ENCODE results near the gene AP1G2. TPM values are rescaled to one million over a fixed set of nuclear protein-coding genes. Genes with fewer than 3 reads are reported as not detected.

The AP1G2 gene
- polyA plus RNA-seq, 1 of the 3 experiments (the other 2 are of a cell fraction), result 88.3 TPM

GRCh38 chr14:23561873-23562821 is 5.4 kb downstream of the AP1G2 start (continued):
- TF ChIP-seq RXRA (IDR thresholded peaks at IDR 0.05; ENCODE audit: borderline replicate concordance, low read depth) (no peak), RAD21 (IDR thresholded peaks at IDR 0.05; ENCODE audit: low read length) (no peak), POLR2AphosphoS5 (IDR thresholded peaks at IDR 0.05; ENCODE audit: low read depth, low read length) (no peak), GABPA (IDR thresholded peaks at IDR 0.05; ENCODE audit: low read depth) (no peak), ELF1 (IDR thresholded peaks at IDR 0.05) (no peak), JUND (IDR thresholded peaks at IDR 0.05) (no peak)
- TF ChIP-seq, protein P1, sequence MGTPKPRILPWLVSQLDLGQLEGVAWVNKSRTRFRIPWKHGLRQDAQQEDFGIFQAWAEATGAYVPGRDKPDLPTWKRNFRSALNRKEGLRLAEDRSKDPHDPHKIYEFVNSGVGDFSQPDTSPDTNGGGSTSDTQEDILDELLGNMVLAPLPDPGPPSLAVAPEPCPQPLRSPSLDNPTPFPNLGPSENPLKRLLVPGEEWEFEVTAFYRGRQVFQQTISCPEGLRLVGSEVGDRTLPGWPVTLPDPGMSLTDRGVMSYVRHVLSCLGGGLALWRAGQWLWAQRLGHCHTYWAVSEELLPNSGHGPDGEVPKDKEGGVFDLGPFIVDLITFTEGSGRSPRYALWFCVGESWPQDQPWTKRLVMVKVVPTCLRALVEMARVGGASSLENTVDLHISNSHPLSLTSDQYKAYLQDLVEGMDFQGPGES (IDR thresholded peaks at IDR 0.05; ENCODE audit: low read depth, low read length), result no peak

DNA sequence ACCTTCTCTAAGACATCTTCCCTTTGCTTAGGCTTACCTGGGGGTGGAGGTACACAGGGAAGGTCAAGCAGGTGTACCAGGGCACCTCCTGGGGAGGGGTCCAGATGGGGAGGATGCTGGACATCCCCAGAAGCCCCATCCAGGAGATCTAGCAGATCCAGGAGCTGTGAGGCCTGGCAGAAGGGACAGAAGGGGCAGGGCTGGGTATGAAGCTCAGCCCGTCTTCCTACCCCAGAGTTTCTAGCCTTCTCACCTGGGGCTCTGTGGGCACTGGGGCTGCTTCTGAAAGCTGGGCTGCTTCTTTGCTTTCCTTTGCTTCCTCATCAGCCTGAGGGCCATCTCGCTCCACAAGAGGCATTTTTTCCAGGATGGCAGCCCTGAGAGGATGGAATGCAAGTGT is 6.3 kb downstream of the AP1G2 start:
- 100% methylated on average over 2 of the region's 2 CpGs for WGBS (ENCODE audit: low lambda C conversion rate)
- TF ChIP-seq USF2 (IDR thresholded peaks at IDR 0.05; ENCODE audit: borderline replicate concordance, low read depth, low read length), result no peak
- TF ChIP-seq, protein P2, sequence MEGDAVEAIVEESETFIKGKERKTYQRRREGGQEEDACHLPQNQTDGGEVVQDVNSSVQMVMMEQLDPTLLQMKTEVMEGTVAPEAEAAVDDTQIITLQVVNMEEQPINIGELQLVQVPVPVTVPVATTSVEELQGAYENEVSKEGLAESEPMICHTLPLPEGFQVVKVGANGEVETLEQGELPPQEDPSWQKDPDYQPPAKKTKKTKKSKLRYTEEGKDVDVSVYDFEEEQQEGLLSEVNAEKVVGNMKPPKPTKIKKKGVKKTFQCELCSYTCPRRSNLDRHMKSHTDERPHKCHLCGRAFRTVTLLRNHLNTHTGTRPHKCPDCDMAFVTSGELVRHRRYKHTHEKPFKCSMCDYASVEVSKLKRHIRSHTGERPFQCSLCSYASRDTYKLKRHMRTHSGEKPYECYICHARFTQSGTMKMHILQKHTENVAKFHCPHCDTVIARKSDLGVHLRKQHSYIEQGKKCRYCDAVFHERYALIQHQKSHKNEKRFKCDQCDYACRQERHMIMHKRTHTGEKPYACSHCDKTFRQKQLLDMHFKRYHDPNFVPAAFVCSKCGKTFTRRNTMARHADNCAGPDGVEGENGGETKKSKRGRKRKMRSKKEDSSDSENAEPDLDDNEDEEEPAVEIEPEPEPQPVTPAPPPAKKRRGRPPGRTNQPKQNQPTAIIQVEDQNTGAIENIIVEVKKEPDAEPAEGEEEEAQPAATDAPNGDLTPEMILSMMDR (IDR thresholded peaks at IDR 0.05), result no peak
- TF ChIP-seq USF1 (IDR thresholded peaks at IDR 0.05; ENCODE audit: borderline replicate concordance, low read depth), result no peak
- no peak for TF ChIP-seq EZH2phosphoT487 (IDR thresholded peaks at IDR 0.05; ENCODE audit: borderline replicate concordance, low read depth)
- no peak for TF ChIP-seq FOXM1 (IDR thresholded peaks at IDR 0.05; ENCODE audit: low read depth)
- TF ChIP-seq GATA2 (CRISPR knock-in tag; IDR thresholded peaks at IDR 0.05), result no peak
- TF ChIP-seq RCOR1 (IDR thresholded peaks at IDR 0.05; ENCODE audit: low read length), result no peak
- no peak for TF ChIP-seq MXI1 (IDR thresholded peaks at IDR 0.05; ENCODE audit: low read depth, low read length)
- TF ChIP-seq SIN3A (IDR thresholded peaks at IDR 0.05; ENCODE audit: borderline replicate concordance, low read depth, low read length), result no peak
- no peak for TF ChIP-seq CHD2 (IDR thresholded peaks at IDR 0.05; ENCODE audit: low read length, partially characterized antibody)
- no peaks in the 10 kb centered on the region for H3K9me3 ChIP-seq
- no peak overlapping the region for H2AFZ ChIP-seq (ENCODE audit: low read depth)
- H3K36me3 ChIP-seq (replicated peaks in 1 of 2; ENCODE audit: control insufficient read depth in 1 of 2, insufficient read depth in 2 of 2, low read length in 1 of 2), result peaks cover 17 to 56% of the 10 kb centered on the region in 2 experiments
- no peaks in the 10 kb centered on the region for H3K9me2 ChIP-seq
- POLR2A ChIA-PET, result interaction anchor here (1.2 to 2.2 kb wide), 4 partner anchors 17 to 92 kb away, joined by 3 to 10 read pairs (median 4); partner anchors contain the start of genes JPH4 and NGDN
- H3F3A ChIP-seq (replicated peaks; ENCODE audit: insufficient read depth), result peaks cover 4% of the 10 kb centered on the region
- CTCF ChIA-PET, result interaction anchor here (0.8 to 19.5 kb wide), 15 partner anchors 8 to 232 kb away, joined by 3 to 785 read pairs (median 9); partner anchors contain the start of genes AP1G2, NGDN and ZFHX2
- H3K27me3 ChIP-seq (ENCODE audit: insufficient read depth), result no peaks in the 10 kb centered on the region
- no peak overlapping the region for H3K9ac ChIP-seq
- DNase-seq, result no peak
- no peak overlapping the region for H3K4me2 ChIP-seq
- no peak overlapping the region for H3K4me3 ChIP-seq (ENCODE audit: low read depth in 2 of 2, low read length in 1 of 2)
- no peak overlapping the region for H3K27ac ChIP-seq (ENCODE audit: low read depth in 2 of 2, low read length in 1 of 2)
- H4K20me1 ChIP-seq (ENCODE audit: insufficient read depth), result no peaks in the 10 kb centered on the region
- peaks cover 0 to 15% of the 10 kb centered on the region in 2 experiments; a peak in 1 of 4 replicates for H3K4me1 ChIP-seq (ENCODE audit: control insufficient read depth in 1 of 2, insufficient read depth in 2 of 2, low read depth in 1 of 2, low read length in 1 of 2)
- peaks cover 11% of the 10 kb centered on the region; the same call in 1 of the 2 replicates for H3K79me2 ChIP-seq (ENCODE audit: insufficient read depth)
